Fibroblast of skin of left quadriceps (primary cell): Measurements from ENCODE around the gene ATP5F1D.

ENCODE experiments used
- DNase-seq, 2 experiments: peaks; one replicate each; pipeline ENCODE4 v3.0.0-alpha.2; 2013; ENCODE audit warnings: low read depth in 2 of 2

ATP5F1D gene

GRCh38 chr19:1220976-1221903, 20.3 kb upstream of the ATP5F1D start:
- no peak for DNase-seq

- no peak for DNase-seq
Measured at GRCh38 chr19:1221904-1222255, 19.7 kb upstream of the ATP5F1D start.

GRCh38 chr19:1222394-1222793, 19.2 kb upstream of the ATP5F1D start:
- DNase-seq, result no peak

GRCh38 chr19:1223018-1223855, 18.3 kb upstream of the ATP5F1D start:
- DNase-seq, result no peak

- DNase-seq, result no peak
Measured at GRCh38 chr19:1224047-1224825, 17.3 kb upstream of the ATP5F1D start.

- no peak for DNase-seq
Measured at GRCh38 chr19:1224847-1225246, 16.7 kb upstream of the ATP5F1D start.

- DNase-seq, result no peak
Measured at GRCh38 chr19:1225440-1226226, 15.9 kb upstream of the ATP5F1D start.

GRCh38 chr19:1226227-1226518, 15.4 kb upstream of the ATP5F1D start:
- DNase-seq, result no peak

GRCh38 chr19:1226522-1227303, 14.8 kb upstream of the ATP5F1D start:
- DNase-seq, result no peak

- no peak for DNase-seq
Measured at GRCh38 chr19:1227304-1228054, 14.1 kb upstream of the ATP5F1D start.

GRCh38 chr19:1228161-1228957, 13.2 kb upstream of the ATP5F1D start:
- DNase-seq, result no peak

- DNase-seq, result no peak
Measured at GRCh38 chr19:1229056-1229923, 12.3 kb upstream of the ATP5F1D start.

GRCh38 chr19:1229924-1230782, 11.4 kb upstream of the ATP5F1D start:
- DNase-seq, result no peak

- no peak for DNase-seq
Measured at GRCh38 chr19:1230783-1231489, 10.6 kb upstream of the ATP5F1D start.

- no peak for DNase-seq
Measured at GRCh38 chr19:1231729-1232637, 9.6 kb upstream of the ATP5F1D start.
